Vein endothelial cell (primary cell): Measurements from ENCODE around the gene LEUTX. TPM values are rescaled to one million over a fixed set of nuclear protein-coding genes. Genes with fewer than 3 reads are reported as not detected.

Experiments used
- small RNA-seq: library from RNA; depleted of rRNA; stranded (forward); fragments of <200 nt; gene quantifications from one replicate; pipeline ENCODE3, GENCODE V24; 2012
- total RNA-seq: library from RNA; depleted of rRNA; stranded (reverse); fragments of >200 nt; gene quantifications from 2 replicates; pipeline ENCODE4 v1.2.3, GENCODE V29; 2012

Gene LEUTX
- total RNA-seq, result not detected in 2 replicates

GRCh38 chr19:39778763-39779162, at the start of gene LEUTX:
TSS of gene LEUTX (plus strand) at chr19:39778854. CDS start at chr19:39778921, 67 bp downstream.

GRCh38 chr19:39737891-39738290, 40.8 kb upstream of the LEUTX start, which contains the start of gene CLC:
TSS of gene CLC (minus strand) at chr19:39738029. CDS start at chr19:39737952, 77 bp downstream.

GRCh38 chr19:39833464-39834286, 55.0 kb downstream of the LEUTX start, which contains the start of gene DYRK1B:
TSS of gene DYRK1B (minus strand) at chr19:39834162. CDS start at chr19:39831867, 2,295 bp downstream.

Small RNA genes lying within 50 kb of the gene (small RNA-seq; reads per million reads assigned to genes)
- not detected for gene MIR6719

Other genes with a start within 250 kb of the LEUTX start
- gene EID2B, start 246.0 kb upstream of the LEUTX start, total RNA-seq, result 2.0 and 4.6 TPM in 2 replicates
- gene EID2, start 238.7 kb upstream of the LEUTX start, total RNA-seq, result 9.6 and 11.8 TPM in 2 replicates
- not detected in 2 replicates for gene LGALS13, start 176.3 kb upstream of the LEUTX start, total RNA-seq
- not detected in 2 replicates for gene LGALS16, start 122.9 kb upstream of the LEUTX start, total RNA-seq
- gene LGALS14, start 74.4 kb upstream of the LEUTX start, total RNA-seq, result not detected in 2 replicates
- not detected in 2 replicates for gene CLC, start 40.8 kb upstream of the LEUTX start, total RNA-seq
- gene DYRK1B, start 55.3 kb downstream of the LEUTX start, total RNA-seq, result 22.6 and 28.1 TPM in 2 replicates
- gene FBL, start 67.5 kb downstream of the LEUTX start, total RNA-seq, result 158 and 163 TPM in 2 replicates
- under 0.01 TPM in 1 of 2 replicates, not detected in the other for gene FCGBP, start 155.8 kb downstream of the LEUTX start, total RNA-seq
- 122 and 146 TPM in 2 replicates for gene PSMC4, start 192.3 kb downstream of the LEUTX start, total RNA-seq
- 3.3 and 4.9 TPM in 2 replicates for gene ZNF546, start 218.2 kb downstream of the LEUTX start, total RNA-seq